Right ventricle myocardium inferior (tissue), 1 donor: ENCODE results near the gene AVEN. TPM values are rescaled to one million over a fixed set of nuclear protein-coding genes. Genes with fewer than 3 reads are reported as not detected.

Experiments
- ATAC-seq: fragments of 200-7000 bp; cut with Tn5 transposase; one replicate; pipeline ENCODE4 v1.9.1; 2020; ENCODE audit warnings: mild to moderate bottlenecking, moderate library complexity
- DNase-seq: peaks from one replicate; pipeline ENCODE4 v3.0.0; 2021; ENCODE audit errors: missing footprints
- intact Hi-C: fragments of 100-400 bp; cut with DNase I; formaldehyde crosslinking; loops from one replicate; pipeline ENCODE4 v1.11.0; 2022
- total RNA-seq: library from RNA; stranded (reverse); fragmentation: NEBNext Ultra II Directional; extraction: Animal tissue kit (Norgen Biotek cat#: 25700); gene quantifications from one replicate; pipeline ENCODE4 v1.2.1, GENCODE V29; 2021
- donor health status: DM: no; HTN: yes; CAD: no; lungs with severe emphysema.

The AVEN gene
- total RNA-seq, 1 donor from 2014 or later = 29.0 TPM

DNA sequence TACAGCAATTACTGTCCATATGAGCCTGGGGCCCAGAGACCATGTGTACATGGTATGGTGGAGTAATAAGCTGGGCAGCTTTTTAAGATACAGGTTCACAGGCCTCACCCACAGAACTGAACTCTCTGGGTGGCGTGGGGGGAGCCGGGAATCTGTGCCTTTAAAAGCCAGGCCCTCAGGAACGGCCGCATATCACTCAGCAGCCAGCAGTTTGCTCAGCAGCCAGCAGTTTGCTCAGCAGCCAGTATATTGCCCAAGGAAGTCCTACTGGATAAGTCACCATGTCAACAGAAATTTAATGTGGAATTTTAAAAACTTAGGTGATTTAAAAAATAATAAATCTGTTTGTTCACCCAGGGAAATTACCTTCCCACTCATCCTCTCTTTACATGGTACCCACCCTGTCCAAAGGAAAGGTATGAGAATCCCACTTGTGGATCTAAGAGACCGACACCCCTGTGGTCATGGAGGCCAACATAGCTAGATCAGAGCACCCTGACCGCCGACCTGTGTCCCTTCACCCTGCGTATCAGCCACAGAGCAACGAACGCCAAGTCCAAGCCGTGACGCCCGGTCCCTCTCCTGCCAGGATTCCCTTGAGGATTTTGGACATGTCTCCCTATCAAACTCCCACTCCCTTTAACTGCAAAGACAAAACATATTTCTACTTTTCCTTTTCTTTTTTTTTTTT is 166.4 kb downstream of the AVEN start:
- intact Hi-C loops = no loop called here
- ATAC-seq (no peak), DNase-seq (no peak)

DNA sequence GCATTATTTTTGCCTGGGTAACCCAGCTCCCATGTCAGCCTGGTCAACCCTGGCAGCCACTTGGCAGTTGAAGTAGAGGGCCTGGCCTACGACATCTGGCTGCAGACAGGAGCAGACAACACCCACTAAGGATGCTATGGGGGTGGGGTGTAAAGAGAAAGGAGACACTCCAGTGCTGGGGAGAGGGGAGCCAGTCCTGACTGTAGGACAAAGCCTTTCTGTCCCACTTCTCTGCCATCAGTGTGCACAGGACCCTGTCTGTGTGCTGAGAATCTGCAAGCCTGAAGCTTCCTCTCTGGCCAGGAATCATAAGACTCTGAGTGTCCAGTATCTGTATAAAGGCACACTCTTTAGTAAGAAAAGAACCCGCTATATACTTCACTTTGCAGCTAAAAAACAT is 167.0 kb downstream of the AVEN start:
- intact Hi-C loops = no loop called here
- no peak for DNase-seq
- no peak for ATAC-seq

DNA sequence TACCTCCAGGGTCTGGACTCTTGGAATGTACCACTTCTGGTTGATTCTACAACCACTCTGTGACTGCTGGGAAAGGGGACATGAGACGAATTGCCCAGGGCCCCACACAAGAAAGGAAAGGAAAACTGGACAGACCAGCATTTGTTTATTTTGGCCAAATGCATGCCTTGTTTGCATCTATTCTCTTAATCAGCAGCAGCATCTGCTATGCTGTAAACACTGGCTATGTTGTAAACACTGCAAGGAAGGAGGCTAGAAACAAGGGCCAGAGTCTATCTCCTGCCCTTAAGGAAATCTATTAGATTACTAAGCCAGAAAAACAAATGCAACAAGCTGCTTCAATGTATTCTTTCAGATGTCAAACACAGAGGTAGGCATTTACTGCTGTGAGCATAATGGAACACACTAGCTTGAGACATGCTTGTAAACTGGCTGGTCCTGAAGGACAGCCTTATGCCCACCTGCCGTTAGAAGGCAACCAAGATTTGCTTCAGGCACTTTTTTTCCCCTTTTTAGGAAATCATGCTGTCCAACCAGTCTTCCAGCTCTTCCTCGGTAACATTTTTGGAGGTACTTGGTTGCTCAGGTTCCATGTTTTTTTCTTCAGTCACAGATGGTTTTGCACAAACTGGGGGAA is 172.8 kb downstream of the AVEN start:
- no peak for ATAC-seq
- intact Hi-C loops = no loop called here
- DNase-seq = no peak

DNA sequence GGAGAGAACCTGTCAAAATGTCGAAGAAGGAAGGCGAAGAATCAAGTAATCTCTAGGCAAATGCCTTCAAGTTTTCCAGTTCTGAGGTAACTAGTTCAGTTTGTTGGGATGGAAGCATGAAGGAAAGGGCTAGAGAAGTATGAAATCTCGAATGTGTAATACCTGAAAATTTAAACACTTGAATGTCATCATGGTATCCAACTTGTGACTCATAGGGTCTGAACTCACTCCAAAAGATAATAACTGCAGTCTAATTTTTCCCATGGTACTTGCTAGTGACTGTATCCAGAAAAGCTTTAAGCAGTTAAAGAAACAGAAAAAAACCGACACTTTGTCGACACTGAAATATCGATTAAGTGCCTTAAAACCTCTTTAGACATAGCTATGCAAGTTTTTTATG is 173.6 kb downstream of the AVEN start:
- ATAC-seq (no peak), DNase-seq (no peak)

DNA sequence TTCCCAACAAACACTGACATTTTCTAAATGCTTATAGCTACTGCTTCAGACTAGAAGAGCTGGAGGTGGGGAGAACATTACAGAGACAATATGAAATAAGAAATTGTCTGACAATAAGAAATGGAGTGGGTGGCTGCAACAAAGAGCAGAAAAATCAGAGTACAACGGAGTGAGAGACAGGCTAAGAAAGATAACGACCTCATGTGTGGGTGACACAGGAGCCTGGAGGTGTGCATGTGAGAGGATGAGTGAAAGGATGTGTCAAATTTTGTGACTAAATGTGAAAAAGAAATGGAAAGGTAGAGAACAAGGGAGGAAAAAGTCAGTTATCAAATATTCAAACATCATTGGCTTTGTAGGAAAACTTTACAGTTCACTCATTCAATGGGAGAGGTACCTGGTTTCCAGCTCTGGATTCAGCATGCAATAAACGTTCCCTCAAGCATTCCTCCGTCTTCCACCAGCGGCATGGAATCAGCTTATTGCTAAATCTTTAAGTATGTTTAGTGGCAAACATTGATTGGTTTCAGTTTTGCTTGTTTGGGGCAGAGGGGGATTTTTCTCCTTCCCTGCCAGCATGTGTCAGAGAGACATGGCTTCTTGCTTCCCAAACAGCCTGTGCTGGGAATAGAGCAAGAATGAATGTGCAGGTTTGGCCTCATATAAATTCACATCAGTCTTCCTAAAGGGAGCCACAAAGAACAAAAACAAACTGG is 174.5 kb downstream of the AVEN start:
- ATAC-seq = no peak
- DNase-seq = no peak
- intact Hi-C loops = no loop called here

More for the DNA sequence above, 173.6 kb downstream of the AVEN start:
- intact Hi-C loops = no loop called here

DNA sequence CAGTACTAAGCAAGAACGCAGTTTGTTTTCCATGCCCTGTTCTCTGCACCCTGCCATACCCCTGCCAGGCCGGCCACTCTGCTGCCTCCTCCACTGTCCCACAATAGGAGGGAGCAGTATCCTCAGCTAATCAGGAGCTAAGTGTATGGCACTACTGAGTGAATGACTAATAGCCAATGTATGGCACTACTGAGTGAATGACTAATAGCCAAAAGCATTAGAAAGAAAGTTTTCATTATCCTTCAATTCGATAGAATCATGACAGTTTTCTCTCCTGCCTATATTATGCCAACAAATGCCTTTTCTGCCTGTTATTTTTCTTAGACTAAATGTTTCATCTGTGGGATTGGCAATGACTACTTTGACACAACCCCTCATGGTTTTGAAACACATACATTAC is 178.2 kb downstream of the AVEN start:
- ATAC-seq = no peak

DNA sequence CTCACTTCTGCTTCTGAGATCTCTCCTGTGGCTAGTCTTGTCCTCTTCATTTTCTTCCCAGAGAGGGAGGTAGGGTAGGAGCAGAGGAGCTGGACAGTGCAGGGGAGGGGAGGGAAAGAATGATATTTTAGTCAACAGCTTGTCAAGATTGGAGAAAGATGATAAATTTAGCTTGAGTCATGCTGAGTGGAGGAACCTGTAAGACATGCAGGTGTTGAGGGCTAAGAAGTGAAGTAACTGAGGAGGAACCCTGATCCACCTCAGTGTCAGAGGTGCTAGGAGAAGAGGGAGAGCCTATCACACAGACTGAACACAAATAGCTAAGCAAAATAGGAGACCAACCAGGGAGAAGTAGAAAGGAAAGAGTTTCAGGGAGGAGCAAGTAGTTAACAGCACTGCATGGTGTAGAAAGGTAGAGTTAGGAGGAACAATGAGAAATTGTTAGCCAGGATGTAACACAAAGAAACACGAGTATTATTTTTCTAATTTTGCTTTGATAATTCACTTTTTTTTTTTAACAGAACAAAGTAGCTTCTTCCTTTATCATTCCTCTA is 178.9 kb downstream of the AVEN start:
- DNase-seq = no peak
- ATAC-seq = no peak
- intact Hi-C loops = no loop called here

More for the DNA sequence above, 178.2 kb downstream of the AVEN start:
- intact Hi-C loops = no loop called here
- DNase-seq = no peak

DNA sequence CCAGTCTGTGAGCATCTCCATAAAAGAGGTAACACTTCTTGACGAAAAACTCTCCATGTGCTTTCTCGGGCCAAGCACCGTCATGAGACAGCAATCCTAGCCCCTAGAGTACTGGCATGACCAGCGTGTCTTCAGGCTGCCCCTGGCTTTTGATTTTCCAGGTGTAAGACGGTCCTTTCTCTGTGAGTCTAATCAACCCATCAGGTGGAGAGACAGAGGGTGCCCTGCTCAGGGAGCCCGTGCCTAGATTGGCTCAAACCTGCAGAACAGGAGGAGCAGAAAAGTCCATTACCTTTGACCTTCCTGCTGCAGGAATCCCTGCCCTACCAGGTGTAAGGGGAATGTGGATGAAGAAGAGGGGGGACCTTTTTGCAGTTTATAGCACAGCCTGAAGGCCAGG is 180.2 kb downstream of the AVEN start:
- intact Hi-C loops = no loop called here
- no peak for ATAC-seq

DNA sequence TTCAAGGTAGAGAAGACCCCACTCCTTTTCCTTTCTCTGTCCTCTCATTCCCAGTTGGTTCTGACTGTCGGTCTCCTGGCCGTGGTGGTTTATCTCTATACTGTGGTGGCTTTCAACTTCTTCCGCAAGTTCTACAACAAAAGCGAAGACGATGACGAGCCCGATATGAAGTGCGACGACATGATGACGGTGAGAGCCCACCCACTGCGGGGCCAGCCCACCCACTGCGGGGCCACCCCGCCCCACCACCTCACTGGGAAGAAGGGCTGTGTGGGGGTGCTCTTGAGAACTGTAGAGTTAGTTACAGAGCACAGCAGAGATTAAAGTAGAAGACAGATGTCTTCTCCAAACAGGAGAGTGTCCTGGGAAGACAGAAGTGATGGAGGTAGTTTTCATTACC is 181.3 kb downstream of the AVEN start:
- intact Hi-C loops = no loop called here

More for the DNA sequence above, 180.2 kb downstream of the AVEN start:
- DNase-seq = no peak

DNA sequence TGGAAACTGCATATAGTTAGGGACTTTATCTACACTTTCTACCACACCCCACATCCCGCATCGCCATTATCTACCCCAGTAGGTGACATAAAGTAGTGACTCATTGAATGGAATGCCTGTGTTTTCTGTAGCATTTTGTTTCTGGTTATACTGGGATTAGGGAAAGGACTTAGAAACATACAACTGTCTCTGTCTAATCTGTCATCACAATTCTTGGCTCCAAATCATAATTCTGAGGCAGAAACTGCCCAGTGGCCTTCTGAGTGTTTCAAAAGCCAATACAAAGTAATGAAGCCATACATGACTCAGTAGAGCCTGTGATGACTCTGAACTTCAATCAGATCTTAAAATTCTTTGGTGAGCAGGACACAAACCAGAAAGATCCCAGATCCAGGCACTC is 186.4 kb downstream of the AVEN start:
- DNase-seq (no peak), ATAC-seq (no peak)
- intact Hi-C loops = no loop called here

More for the DNA sequence above, 181.3 kb downstream of the AVEN start:
- no peak for ATAC-seq
- no peak for DNase-seq

DNA sequence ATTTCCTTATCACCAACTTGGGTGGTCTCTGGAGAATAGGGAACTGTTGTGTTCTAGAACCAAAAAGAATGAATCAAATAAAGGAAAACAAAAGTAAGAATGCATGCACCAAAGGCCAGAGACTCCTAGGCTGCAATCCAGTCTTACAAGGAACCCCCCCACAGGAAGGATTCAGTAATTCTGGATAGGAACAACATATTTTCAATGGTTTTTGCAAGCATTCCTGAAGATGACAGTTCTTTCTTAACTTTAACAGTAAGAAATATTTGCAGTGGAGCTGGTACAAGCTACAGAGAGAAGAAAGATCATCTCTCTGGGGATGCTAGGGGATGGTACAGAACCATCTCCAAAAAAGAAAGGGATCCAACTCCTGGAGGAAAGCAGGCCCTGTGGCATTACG is 186.9 kb downstream of the AVEN start:
- DNase-seq (no peak), ATAC-seq (no peak)
- intact Hi-C loops = no loop called here

DNA sequence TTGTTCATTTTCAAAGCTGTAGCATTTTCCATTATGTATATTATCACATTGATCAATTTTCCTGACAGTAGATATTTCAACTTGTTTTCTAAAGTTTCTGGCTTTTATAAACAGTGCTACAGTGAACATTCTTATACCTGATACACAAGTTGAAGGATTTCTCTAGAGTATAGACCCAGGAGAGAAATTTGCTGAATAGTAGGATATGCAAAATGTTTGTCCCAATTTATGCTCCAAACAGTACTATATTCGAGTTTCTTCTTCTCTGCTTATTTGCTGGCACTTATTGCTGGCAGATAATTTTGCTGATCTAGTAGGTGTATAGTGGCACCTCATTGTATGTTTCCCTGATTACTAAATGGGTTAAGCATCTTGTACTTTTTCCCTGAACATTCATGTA is 187.9 kb downstream of the AVEN start:
- no peak for ATAC-seq
- no peak for DNase-seq
- intact Hi-C loops = no loop called here

DNA sequence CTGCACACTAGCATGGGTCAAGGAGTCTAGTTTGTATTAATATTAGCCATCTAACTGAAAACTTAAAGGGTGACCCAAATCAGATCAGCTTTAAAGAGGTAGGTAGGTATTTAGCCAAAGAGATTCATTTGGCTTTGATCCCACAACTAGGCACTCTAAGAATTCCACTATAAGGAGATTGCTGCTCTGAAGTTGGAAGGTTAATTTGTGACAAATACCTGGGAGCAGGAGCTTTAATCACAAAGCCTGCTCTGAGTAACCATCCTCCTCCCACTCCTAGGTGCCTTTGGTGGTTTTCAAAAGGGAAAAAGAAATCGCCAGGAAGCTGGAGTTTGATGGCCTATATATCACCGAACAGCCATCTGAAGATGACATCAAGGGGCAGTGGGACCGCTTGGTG is 191.0 kb downstream of the AVEN start:
- DNase-seq (no peak), ATAC-seq (no peak)
- intact Hi-C loops = no loop called here

DNA sequence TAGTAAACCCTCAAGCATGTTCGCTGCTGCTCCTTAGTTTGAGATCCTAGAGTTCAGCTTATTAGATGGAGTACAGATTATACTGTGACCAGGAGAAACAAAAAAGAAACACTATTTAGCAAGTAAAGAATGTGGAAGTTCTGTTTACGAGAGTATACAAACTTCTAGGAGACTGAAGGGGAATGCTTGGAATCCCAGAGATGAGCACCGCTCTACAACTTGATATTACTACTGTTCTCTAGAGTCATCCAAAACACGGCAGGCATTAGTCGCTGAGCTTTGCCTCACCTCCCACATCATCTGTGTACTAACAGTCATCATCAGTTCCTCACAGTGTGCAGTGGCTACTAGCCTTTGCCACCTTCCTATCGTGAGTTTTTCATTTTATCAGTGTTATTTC is 192.1 kb downstream of the AVEN start:
- no peak for DNase-seq
- intact Hi-C loops = no loop called here
- no peak for ATAC-seq

DNA sequence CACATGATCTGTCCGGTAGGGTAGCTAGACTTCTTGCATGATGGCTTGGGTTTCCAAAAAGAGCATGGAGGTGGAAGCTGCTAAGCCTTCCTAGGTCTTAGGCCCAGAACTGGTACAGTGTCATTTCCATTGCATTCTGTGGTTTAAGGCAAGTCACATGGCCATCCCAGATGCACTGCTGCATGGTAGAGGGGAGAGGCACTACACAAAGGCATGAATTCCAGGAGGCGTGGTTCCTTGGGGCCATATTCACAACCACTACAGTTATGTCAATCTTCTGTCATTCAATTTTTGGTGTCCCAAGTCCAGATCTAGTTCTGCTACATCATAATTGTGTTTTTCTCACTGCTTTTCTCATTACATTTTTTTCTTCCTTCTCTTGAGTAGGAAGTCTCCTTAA is 192.9 kb downstream of the AVEN start:
- intact Hi-C loops = no loop called here
- no peak for ATAC-seq
- DNase-seq = no peak

DNA sequence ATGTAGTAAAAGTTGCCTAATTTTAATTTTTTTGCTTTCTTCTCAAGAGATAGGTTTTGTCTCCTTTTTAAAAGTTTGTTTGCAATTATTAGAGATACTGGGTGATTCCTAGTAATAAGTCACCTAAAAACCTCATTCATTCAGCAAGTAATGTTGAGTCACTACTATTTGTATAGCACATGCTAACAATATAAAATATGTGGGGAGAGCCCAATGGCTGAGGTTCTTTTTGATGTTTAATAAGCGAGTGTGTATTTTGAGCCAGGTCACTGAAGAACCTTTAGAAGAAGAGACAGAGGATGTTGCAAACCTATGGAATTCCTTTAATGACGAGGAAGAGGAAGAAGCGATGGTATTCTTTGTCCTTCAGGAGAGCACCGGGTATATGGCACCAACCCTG is 194.4 kb downstream of the AVEN start:
- intact Hi-C loops = no loop called here
- ATAC-seq (no peak), DNase-seq (no peak)

DNA sequence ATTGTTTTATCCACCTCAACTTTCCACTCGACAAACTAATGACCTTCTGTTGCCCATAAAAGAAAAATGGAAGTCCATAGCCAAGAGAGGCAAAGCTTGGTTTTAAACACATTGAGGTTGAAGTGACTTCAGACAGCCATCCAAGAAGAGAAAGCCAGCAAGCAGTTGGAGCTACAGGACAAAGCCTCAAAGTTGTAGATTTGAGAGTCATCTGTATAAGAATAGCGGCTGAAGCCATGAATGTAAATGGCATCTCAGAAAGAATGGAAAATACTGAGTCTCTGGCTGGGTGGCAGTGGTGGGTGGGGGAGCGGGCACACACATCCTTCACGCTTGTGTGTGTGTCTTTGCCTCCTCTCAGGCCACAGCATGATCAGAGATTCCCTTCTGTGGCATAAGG is 194.8 kb downstream of the AVEN start:
- intact Hi-C loops = no loop called here
- ATAC-seq (no peak), DNase-seq (no peak)

DNA sequence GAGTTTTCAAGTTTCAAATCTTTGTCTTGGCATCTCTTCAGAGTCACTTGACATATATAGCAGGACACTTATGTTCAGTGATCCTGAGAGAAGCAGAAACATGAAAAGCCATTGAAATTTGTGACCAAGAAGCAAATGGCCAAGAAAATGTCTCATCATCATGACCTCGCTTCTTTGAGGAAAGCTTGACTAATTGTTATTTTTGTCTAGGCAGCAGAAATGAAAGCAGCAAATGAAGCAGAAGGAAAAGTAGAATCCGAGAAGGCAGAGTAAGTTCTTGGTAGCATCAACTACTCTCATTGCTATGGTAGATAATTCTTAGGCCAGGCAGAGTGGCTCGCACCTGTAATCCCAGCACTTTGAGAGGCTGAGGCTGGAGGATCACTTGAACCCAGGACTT is 198.4 kb downstream of the AVEN start:
- intact Hi-C loops = no loop called here
- no peak for ATAC-seq

DNA sequence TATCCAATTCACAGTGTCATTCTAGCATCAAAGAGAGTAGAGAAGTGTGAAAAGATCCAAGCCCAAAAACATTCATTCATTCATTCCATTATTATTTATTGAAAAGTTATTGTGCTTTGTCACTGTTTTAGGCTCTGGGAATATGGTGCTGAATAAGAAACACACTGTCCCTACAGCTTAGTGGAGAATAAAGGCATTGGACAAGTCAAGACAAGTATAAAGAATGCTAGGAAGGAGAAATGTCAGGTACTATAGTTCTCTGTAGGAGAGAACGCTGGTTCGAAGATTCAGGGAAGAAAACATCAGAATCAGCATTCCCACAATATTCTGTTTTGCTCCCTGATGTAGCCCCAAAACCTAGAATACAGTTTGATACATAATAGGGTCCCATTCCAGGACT is 199.5 kb downstream of the AVEN start:
- no peak for ATAC-seq
- DNase-seq = no peak
- intact Hi-C loops = no loop called here

More for the DNA sequence above, 198.4 kb downstream of the AVEN start:
- DNase-seq = no peak

DNA sequence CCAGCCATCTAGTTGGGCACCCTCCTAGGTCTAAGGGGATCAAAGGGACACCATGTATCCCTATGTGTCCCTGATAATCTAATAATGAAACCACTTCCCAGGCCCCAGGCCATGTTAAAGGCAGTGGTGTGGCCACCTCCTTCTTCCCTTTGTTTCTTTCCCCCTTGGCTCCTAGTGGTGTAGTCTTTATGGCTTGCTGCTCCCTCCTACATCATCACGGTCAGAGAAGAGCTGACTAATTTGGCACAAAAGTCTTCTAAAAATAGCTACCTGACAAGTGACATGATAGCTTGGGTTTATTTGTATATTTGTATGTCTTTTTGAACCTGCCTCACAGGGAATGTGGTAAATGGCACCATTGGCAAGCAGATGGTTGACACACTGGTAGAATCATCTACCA is 201.7 kb downstream of the AVEN start:
- no peak for DNase-seq
- ATAC-seq = no peak
- intact Hi-C loops = no loop called here
